Nephron (organoid): Measurements from ENCODE around the gene IL18.
"Not testable (repeated sequence)": the region's sequence is repeated elsewhere in the genome, so short reads cannot be mapped to it uniquely, and the experiment has no call there.

ENCODE experiments used
- H3K27ac Mint-ChIP-seq, 3 experiments: 2 replicates each; pipeline ENCODE4 v1.8.0; 2020; ENCODE audit warnings: mixed read lengths in 3 of 3, mild to moderate bottlenecking in 2 of 3, moderate library complexity in 1 of 3
- H3K27me3 Mint-ChIP-seq: 2 replicates; pipeline ENCODE4 v1.8.0; 2021; ENCODE audit warnings: low read depth, mild to moderate bottlenecking, moderate library complexity, mixed read lengths
- H3K36me3 Mint-ChIP-seq: 2 replicates; pipeline ENCODE4 v1.8.0; 2020; ENCODE audit warnings: low read depth, mixed read lengths
- H3K4me1 Mint-ChIP-seq: 2 replicates; pipeline ENCODE4 v1.8.0; 2020; ENCODE audit warnings: mixed read lengths
- H3K4me3 Mint-ChIP-seq, 3 experiments: 2 replicates each; pipeline ENCODE4 v1.8.0; 2020; ENCODE audit warnings: mild to moderate bottlenecking in 3 of 3, mixed read lengths in 3 of 3, moderate library complexity in 2 of 3
- H3K9me3 Mint-ChIP-seq: 2 replicates; pipeline ENCODE4 v1.8.0; 2020; ENCODE audit warnings: mixed read lengths
- TF ChIP-seq, protein P1 (sequence below), 3 experiments: fragments of 200-600 bp; sonication (generic); IDR thresholded peaks; one replicate each; pipeline ENCODE4 v1.5.0; 2021; ENCODE audit warnings: antibody characterized with exemption in 3 of 3; ENCODE audit not compliant: unreplicated experiment in 3 of 3

The IL18 gene

DNA sequence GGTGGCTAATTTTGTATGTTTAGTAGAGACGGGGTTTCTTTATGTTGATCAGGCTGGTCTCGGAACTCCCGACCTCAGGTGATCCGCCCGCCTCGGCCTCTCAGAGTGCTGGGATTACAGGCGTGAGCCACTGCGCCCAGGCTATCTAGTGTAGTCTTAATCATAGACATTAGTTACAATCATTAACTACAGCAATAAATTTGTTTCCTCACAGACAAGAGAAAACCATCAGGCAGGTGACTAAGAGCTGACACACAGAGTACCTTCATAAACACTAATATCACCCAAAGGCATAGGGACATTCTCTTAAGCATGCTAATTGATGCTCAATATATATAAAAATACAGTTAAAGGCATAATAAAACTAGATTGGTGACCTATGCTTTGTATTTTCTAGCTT, 57.8 kb downstream of the IL18 start:
- no peak overlapping the region for H3K27ac Mint-ChIP-seq

DNA sequence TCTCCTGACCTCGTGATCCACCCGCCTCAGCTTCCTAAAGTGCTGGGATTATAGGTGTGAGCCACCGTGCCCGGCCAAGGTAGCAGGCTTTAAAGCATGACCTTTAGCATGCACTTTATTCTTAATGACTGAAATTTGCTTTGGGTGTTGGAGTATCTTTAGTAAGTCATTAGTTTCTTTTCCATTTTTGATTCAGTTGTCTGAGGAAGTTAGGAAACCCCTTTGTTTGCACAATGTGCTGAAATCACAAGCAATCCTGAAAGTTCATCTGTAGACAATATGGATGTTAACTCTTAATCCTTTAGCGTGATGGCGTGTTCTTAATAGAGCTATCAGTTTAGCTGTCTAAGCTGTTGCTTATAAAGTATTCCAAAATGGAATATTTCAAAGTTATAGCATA, 60.4 kb downstream of the IL18 start:
- TF ChIP-seq, protein P1, sequence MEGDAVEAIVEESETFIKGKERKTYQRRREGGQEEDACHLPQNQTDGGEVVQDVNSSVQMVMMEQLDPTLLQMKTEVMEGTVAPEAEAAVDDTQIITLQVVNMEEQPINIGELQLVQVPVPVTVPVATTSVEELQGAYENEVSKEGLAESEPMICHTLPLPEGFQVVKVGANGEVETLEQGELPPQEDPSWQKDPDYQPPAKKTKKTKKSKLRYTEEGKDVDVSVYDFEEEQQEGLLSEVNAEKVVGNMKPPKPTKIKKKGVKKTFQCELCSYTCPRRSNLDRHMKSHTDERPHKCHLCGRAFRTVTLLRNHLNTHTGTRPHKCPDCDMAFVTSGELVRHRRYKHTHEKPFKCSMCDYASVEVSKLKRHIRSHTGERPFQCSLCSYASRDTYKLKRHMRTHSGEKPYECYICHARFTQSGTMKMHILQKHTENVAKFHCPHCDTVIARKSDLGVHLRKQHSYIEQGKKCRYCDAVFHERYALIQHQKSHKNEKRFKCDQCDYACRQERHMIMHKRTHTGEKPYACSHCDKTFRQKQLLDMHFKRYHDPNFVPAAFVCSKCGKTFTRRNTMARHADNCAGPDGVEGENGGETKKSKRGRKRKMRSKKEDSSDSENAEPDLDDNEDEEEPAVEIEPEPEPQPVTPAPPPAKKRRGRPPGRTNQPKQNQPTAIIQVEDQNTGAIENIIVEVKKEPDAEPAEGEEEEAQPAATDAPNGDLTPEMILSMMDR (IDR thresholded peaks at IDR 0.05; ENCODE audit: unreplicated experiment in 3 of 3) = no peak
- Mint-ChIP-seq H3K4me3 (no peak overlapping the region), H3K36me3 (peaks cover 3% of the 10 kb centered on the region), H3K4me1 (no peaks in the 10 kb centered on the region), H3K9me3 (no peaks in the 10 kb centered on the region), H3K27ac (no peak overlapping the region), H3K27me3 (no peaks in the 10 kb centered on the region)

More for the DNA sequence above, 57.8 kb downstream of the IL18 start:
- no peaks in the 10 kb centered on the region for H3K36me3 Mint-ChIP-seq
- no peaks in the 10 kb centered on the region for H3K4me1 Mint-ChIP-seq
- H3K27me3 Mint-ChIP-seq = no peaks in the 10 kb centered on the region
- no peak overlapping the region for H3K4me3 Mint-ChIP-seq
- H3K9me3 Mint-ChIP-seq = no peaks in the 10 kb centered on the region
- TF ChIP-seq, protein P1 (IDR thresholded peaks at IDR 0.05; ENCODE audit: unreplicated experiment in 3 of 3) = no peak

DNA sequence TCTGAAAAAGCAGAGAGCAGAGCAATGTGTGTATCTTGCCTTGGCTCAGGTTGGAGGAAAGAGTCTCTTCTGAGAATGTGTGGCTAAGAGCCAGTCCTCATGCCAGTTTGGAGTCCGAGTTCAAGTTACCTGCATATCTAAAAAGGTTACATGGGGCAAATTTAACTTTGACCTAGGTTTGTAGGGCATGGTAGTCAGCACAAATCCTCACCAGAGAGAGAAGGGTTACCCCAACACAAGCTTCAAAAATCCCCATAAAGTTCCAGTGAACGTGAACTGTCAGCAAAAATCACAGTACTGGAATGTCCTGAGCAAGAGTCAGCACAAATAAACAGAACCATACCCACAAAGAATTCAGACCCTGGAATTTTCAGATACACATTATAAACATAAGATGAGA, 63.4 kb downstream of the IL18 start:
- H3K4me1 Mint-ChIP-seq = no peaks in the 10 kb centered on the region
- peaks cover 11% of the 10 kb centered on the region for H3K36me3 Mint-ChIP-seq
- TF ChIP-seq, protein P1 (IDR thresholded peaks at IDR 0.05; ENCODE audit: unreplicated experiment in 3 of 3) = no peak
- peak overlapping the region in 1 of 3 experiments; percentile 74 for H3K27ac Mint-ChIP-seq
- no peak overlapping the region for H3K4me3 Mint-ChIP-seq
- no peaks in the 10 kb centered on the region for H3K9me3 Mint-ChIP-seq
- H3K27me3 Mint-ChIP-seq = no peaks in the 10 kb centered on the region

DNA sequence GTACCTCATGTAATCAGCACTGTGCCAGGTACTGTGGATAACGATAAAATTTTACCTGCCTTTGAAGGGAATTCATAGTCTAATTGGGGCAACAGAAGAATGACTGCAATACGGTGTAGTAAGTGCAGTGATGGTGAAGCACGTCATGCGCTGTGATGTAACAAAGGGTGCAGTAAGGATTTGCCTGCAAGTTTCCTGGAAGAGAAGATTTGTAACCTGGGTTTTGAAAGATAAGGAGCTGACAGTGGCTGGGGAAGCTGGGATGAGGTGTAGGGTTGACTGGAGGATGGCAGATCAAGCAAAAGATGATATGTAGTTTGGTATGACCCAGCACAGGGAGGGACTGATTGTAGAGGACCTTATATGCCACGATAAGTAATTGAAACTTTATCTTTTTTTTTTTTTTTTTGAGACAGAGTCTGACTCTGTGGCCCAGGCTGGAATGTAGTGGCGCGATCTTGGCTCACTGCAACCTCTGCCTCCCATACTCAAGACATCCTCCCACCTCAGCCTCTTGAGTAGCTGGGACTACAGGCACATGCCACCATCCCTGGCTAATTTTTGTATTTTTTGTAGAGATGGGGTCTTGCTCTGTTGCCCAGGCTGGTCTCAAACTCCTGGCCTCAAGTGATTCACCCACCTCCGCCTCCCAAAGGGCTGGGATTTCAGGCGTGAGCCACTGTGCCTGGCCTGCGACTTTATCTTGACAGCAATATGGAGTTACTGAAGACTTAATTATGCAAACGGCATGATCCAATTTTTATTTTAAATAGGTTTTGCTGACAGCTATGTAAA, 66.0 kb downstream of the IL18 start:
- Mint-ChIP-seq H3K4me3 (no peak overlapping the region), H3K4me1 (no peaks in the 10 kb centered on the region), H3K36me3 (peaks cover 20% of the 10 kb centered on the region), H3K9me3 (no peaks in the 10 kb centered on the region), H3K27me3 (no peaks in the 10 kb centered on the region), H3K27ac (no peak overlapping the region)
- TF ChIP-seq, protein P1 (IDR thresholded peaks at IDR 0.05; ENCODE audit: unreplicated experiment in 3 of 3) = no peak

DNA sequence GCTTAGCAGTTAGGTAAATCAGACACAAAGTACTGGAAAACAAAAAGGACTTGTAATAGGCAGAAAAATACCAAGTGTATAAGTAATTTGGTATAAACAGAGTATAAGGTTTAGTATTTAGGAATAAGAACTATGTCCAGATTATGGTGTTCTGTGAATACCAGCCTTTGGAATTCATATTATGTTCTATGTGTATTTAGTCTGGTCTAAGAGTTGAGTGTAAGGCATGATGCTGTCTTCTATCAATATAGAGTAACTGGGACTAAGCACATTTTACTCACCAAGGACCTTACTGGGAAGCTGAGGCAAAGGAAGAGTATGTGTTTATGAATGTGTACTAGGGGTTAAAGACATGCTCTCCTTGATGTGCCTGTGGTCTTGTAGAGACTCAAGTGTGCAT, 67.7 kb downstream of the IL18 start:
- H3K27me3 Mint-ChIP-seq = no peaks in the 10 kb centered on the region
- H3K4me1 Mint-ChIP-seq = no peaks in the 10 kb centered on the region
- H3K9me3 Mint-ChIP-seq = no peaks in the 10 kb centered on the region
- TF ChIP-seq, protein P1 (IDR thresholded peaks at IDR 0.05; ENCODE audit: unreplicated experiment in 3 of 3) = no peak
- H3K4me3 Mint-ChIP-seq = no peak overlapping the region
- peaks cover 36% of the 10 kb centered on the region for H3K36me3 Mint-ChIP-seq
- H3K27ac Mint-ChIP-seq = no peak overlapping the region

DNA sequence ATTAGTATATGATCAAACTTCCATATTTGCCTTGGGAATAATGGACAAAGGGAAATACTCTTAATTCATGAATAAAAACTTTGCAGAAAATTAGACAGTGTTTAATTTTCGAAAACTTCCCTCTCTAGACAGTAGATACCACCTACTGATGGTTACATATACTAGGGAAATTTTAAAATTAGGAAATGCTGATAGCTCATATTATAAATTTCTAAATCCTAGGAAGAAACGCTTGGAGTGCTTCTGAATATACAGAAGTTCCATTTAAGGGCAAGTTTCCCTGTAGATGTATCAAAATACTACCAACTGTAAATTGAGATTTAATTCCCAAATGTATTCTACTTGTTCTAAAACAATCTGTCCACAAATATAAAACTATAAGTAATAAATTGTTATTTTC, 68.6 kb downstream of the IL18 start:
- peaks cover 42% of the 10 kb centered on the region for H3K36me3 Mint-ChIP-seq
- not testable (repeated sequence) for H3K4me3 Mint-ChIP-seq, H3K27me3 Mint-ChIP-seq, H3K27ac Mint-ChIP-seq, H3K4me1 Mint-ChIP-seq, H3K9me3 Mint-ChIP-seq
